SW480 (cell line): ENCODE results near the gene NALCN.

ENCODE experiments used
- DNase-seq: peaks from one replicate; pipeline ENCODE4 v3.0.0-alpha.2; 2016; ENCODE audit warnings: low spot score

The NALCN gene

DNA sequence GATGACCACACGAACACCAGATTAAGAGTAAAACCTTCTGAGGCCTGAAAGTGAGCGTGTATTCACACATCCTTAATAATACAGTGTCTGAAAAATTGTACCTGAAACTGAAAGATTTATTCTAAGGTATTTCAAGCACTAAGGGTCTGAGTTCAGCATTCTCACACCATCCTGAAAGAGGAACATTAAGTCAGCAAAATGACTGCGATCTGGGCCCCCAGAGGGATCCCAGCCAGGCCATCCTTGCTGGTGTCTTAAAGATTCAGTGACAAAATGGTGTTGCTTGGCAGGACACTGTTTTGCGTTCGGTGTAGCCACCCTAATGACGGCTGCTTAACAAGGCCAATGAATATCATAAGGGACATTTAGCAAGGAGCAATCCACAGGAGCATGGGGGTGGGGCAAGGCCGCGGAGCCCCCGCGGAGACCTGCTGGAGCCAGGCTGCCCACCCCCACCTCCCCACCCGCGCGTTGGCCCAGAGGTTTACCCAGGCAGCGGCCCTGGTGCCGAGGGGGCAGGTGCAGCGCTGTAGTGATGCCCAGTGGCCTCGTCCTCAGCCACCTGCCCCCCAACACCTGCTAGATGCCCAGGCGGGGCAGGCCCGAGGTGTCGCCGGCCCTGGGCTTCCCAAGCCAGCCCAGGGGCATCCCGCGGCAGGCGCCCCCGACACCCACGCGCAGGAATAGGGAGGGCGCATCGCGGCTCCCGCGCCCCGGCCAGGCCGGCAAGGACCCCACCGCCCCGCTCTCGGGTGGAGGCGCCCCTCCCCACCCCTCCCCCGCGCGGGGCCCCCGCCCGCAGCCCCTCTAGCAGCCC, 742 bp downstream of the NALCN start:
- DNase-seq: no peak

DNA sequence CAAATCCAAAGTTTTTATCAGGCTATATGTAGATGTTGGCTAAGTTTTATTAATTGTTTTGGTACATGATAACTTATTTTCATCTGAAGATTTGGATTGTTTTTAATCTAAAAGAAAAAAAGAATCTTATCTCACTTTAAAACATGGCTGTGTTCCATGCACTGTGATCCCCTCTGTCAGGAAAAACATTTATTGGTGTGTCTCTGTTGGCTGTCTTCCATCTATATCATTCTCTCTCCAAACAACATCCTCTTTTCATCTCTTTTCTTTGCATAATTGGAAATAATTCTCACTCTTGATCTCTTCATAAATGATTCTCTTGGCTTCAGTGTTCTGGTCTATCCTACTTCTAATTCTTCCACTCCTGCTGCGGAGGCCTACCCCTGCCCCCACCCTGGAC, 4.2 kb downstream of the NALCN start:
- no peak for DNase-seq

- no peak for DNase-seq
Measured at GRCh38 chr13:101408992-101409656, 7.2 kb downstream of the NALCN start.

DNA sequence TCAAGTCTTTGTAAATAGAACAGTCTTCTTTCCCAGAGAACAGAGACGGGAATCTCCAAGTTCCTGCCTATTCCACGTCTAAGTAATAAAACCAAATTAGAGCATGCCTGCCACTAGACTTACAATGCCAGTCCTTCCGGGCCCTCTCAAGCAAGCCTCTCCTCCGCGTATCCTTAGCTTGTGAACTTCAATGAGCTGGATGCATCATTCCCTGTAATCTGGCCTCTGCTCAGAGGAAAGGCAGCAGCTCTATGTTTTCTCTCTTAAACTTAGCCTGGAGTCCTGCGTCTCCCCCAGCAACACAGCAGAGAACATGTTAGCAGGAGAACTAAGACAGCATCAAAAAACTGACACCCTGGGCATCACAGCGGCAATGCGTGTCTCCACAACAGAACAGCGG, 8.2 kb downstream of the NALCN start:
- no peak for DNase-seq

DNA sequence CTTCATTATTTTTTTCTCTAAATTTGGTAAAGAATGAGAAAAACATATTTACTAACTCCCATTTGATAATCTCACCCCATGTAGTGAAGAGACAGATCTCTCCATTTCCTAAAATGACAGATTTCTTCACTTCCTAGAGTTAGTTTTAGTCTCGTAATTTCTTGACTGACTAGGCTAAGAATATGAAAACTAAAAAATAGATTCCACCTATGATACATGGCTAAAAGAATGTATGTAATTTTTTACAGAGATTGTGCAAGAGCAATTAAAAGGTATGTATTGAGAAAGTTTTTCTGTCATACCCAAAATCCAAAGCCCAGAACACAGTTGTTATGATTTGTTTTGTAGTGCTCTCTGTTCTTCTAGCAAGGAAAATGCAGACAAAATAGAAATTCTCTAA, 9.5 kb downstream of the NALCN start:
- DNase-seq: no peak

- no peak for DNase-seq
Measured at GRCh38 chr13:101401196-101401595, 15.1 kb downstream of the NALCN start.

DNA sequence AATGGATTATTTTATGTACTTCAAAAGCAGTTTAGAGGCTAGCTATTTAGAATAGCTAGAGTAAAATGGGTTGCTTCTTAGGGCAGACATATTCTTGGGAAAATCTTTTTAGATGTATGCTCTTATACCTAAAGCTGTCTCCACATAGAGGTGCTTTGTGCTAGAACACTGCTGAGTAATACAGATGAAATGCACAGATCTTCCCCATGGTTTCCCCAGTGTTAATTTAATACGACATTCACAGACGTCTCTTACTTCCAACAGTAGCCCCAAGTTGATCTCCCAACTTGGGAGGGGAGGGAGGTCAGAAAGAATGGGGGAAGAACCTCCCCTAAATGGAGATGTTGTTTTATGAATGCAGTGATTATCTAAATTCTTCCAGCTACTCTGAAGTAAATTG, 16.9 kb downstream of the NALCN start:
- DNase-seq: no peak

GRCh38 chr13:101398920-101399319, 17.4 kb downstream of the NALCN start:
- DNase-seq: no peak

DNA sequence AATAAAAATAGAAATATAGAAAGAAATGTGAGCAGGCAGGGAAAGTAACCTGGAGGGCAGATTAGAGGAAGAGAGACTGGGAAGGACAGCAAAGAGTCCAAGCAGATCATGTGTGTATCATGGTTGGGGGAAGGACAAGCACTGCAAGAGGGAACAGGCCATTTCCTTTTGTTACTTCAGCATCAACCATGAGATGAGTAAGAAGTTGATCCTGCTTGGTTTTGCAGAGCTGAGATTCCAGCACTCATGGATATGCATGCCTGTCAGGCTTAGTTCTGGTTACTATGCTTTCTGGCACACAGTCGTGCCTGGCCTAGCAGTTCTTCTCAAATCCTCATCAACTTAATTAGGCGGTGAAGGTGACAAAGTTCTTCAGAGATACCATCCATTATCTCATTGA, 18.1 kb downstream of the NALCN start:
- no peak for DNase-seq

GRCh38 chr13:101397742-101398141, 18.6 kb downstream of the NALCN start:
- DNase-seq: no peak

DNA sequence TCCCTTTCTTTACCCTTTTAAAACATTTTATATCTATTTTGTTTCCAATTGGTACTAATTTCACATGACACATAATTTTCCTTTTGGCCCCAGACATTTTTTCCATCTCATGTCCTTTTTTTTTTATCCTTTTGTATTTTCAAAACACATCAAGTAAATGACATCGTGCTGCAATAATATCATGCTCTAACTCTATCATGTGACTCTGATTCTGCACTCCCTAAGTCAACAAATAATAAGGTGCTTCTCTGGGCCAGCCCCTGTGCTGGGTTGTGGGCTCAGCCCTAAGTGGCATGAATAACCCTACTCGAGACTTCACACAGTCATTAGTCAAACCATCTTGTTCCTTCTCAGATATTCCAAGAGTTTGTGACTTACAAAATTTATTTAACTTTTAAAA, 21.7 kb downstream of the NALCN start:
- DNase-seq: no peak

- no peak for DNase-seq
Measured at GRCh38 chr13:101393140-101393539, 23.2 kb downstream of the NALCN start.

- DNase-seq: no peak
Measured at GRCh38 chr13:101390461-101390860, 25.8 kb downstream of the NALCN start.

- no peak for DNase-seq
Measured at GRCh38 chr13:101384929-101385328, 31.4 kb downstream of the NALCN start.

- DNase-seq: no peak
Measured at GRCh38 chr13:101383595-101383994, 32.7 kb downstream of the NALCN start.

DNA sequence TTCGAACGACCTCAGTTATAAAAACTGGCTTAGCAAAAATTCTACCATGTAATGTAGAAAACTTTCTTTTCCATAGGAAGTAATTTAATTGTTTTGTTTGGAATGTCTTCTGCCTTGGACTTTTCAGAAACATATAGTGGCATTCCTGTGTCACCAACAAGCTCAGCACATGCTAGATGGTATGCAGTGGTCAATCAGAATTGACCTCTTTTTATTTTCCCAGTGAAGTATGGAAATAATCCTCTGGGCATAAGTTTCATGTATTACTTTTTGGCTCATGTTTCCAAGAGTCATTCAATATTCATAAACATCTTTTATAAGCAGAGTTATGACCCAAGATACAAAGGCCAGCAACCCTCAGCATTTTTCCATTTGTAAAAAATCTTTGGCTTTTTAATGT, 33.6 kb downstream of the NALCN start:
- no peak for DNase-seq

DNA sequence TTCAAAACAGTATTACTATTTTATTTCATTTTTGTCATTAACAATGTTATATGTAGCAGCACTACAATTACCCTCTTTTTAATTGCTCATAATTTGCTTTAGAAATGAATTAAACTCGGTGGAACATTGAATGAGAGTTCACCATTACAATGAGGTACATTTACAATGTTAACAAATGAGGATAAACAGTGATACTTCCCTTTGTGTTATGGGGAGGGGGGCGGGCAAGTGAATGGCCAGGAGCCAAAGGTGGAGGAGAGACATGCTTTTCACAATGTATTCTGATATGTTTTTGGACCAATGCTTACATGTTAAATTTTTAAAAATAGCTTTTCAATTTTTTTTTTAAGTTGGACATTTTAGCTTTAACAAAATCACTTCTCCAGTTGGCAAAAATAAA, 34.2 kb downstream of the NALCN start:
- DNase-seq: no peak

DNA sequence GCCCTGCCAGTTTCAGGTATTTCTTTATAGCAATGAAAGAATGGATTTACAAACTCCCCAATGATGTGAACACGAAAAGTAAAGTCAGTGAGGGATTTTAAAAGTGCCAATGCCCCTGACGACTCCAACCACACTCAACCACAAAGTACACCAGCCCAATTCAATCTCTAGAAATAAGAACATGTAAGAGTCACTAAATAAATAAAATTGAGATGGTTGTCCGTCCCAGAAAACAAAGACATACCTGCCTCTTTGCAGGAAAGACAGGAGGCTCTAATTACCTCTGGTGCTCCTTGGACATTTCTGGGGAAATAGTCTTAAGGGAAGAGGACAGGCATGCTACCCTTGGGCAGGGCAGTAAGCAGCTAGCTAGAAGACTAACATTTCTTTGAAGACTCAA, 55.8 kb downstream of the NALCN start:
- DNase-seq: no peak

DNA sequence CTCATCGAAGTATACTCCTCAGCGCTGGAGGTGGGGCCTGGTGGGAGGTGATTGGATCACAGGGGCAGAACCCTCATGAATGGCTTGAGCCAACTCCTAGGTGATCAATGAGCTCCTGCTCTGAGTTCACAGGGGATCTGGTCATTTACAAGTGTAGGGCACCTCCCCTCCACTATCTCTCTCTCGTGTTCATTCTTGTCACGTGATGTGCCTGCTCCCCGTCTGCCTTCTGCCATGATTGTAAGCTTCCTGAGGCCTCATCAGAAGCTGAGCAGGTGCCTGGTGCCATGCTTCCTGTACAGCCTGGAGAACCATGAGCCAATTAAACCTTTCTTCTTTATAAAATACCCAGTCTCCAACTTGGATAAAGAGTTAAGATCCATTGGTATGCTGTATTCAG, 61.4 kb downstream of the NALCN start:
- no peak for DNase-seq

DNA sequence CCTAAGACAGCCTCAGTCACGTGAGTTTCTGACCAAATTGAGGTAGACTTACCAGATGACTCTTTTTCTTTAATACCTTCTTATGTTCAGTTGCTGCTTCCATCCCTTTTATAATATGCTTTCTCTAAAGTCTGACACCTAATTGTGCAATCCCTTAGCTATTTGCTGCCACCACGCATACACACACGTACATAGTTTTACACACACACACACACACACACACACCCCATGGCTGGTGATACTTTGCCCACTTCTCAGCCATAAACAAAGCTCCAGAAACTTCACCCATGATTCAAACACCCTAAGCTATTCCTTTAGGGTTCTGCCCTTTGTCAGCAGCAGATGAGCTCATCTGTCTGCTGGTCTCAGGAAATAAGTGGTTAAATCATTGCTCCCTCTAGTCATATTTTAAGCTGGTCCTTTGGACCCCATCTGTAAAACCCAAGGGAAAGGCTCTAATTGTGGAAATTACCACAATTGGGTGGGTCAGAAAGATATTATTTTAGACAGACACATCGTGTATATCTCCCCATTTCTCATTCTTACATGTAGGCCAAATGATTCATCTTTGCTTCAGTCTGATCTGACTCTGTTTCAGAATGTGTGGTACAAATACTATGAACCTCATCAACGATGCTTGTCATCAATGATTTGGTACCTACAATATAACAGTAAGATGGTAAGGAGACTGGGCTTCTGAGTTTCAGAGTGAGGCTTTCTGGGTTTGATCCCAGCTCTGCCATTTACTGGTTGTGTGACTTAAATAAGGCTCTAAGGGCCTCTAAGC, 69.2 kb downstream of the NALCN start:
- DNase-seq: no peak

- no peak for DNase-seq
Measured at GRCh38 chr13:101346161-101346560, 70.1 kb downstream of the NALCN start.

- DNase-seq: no peak
Measured at GRCh38 chr13:101343128-101343787, 73.0 kb downstream of the NALCN start.
